Thyroid gland (tissue), 4 donors: Measurements from ENCODE around the gene IL2RA. TPM values are rescaled to one million over a fixed set of nuclear protein-coding genes. Genes with fewer than 3 reads are reported as not detected.

Experiments used
- DNase-seq, 2 donors: peaks; one replicate each; pipeline ENCODE4 v3.0.0-alpha.2; 2019
- H3K27ac ChIP-seq, 3 donors: fragments of 200-600 bp; sonication (generic); 1 replicate in 2 of 3; 2 replicates in 1 of 3; pipeline ENCODE4 v1.5.1; 2016 to 2019; ENCODE audit warnings: mild to moderate bottlenecking in 1 of 3, moderate library complexity in 1 of 3
- H3K27me3 ChIP-seq: fragments of 200-600 bp; sonication (generic); one replicate; pipeline ENCODE4 v1.5.1; 2019
- H3K36me3 ChIP-seq, 2 donors: fragments of 200-600 bp; sonication (generic); one replicate each; pipeline ENCODE4 v1.5.1; 2016 to 2019
- H3K4me1 ChIP-seq, 2 donors: fragments of 200-600 bp; sonication (generic); one replicate each; pipeline ENCODE4 v1.5.1; 2017 to 2019
- H3K4me3 ChIP-seq, 3 donors: fragments of 200-600 bp; sonication (generic); replicated peaks in 1 of 3; 1 replicate in 2 of 3; 2 replicates in 1 of 3; pipeline ENCODE4 v1.5.1; 2016; ENCODE audit warnings: mild to moderate bottlenecking in 1 of 3
- H3K9me3 ChIP-seq: fragments of 200-600 bp; sonication (generic); one replicate; pipeline ENCODE4 v1.5.1; 2017
- CTCF ChIP-seq, 6 experiments: fragments of 200-600 bp in 3 of 6; fragments of 450-650 bp in 3 of 6; sonication (generic) in 3 of 6; IDR thresholded peaks; one replicate each; pipeline ENCODE4 v1.5.1; 2016 to 2019; ENCODE audit warnings: antibody characterized with exemption in 6 of 6, mild to moderate bottlenecking in 2 of 6, inconsistent platforms in 1 of 6, moderate library complexity in 1 of 6
- POLR2A ChIP-seq, 2 donors: fragments of 450-650 bp; IDR thresholded peaks; one replicate each; pipeline ENCODE4 v1.6.1; 2017; ENCODE audit warnings: antibody characterized with exemption in 2 of 2, mild to moderate bottlenecking in 2 of 2, moderate library complexity in 1 of 2
- WGBS, 2 donors: methylation state at CpG; one replicate each; pipeline ENCODE4 v1.1.5; 2017; 5-methylcytosine and 5-hydroxymethylcytosine counted together
- intact Hi-C: fragments of 100-400 bp; cut with DNase I; formaldehyde crosslinking; loops from one replicate; pipeline ENCODE4 v1.15.1; 2023
- total RNA-seq, 4 donors: library from RNA; depleted of rRNA; stranded (reverse); fragments of >200 nt; gene quantifications; one replicate each; pipeline ENCODE4 v1.2.3, GENCODE V29; 2016

Gene IL2RA
- total RNA-seq, 4 donors from 2014 or later: 1.7 to 11.3 (median 2.3) TPM

GRCh38 chr10:6074489-6075301 is 12.5 kb upstream of the IL2RA start:
- Histone ChIP-seq H3K27me3 (no peaks in the 10 kb centered on the region), H3K27ac (no peak overlapping the region), H3K9me3 (no peaks in the 10 kb centered on the region), H3K36me3 (no peaks in the 10 kb centered on the region), H3K4me1 (no peaks in the 10 kb centered on the region), H3K4me3 (no peak overlapping the region)
- no peak for DNase-seq
- TF ChIP-seq POLR2A (IDR thresholded peaks at IDR 0.05) (no peak), CTCF (IDR thresholded peaks at IDR 0.05) (no peak)
- WGBS, 2 donors: 63 to 64% methylated on average over 17 of the region's 17 CpGs
- intact Hi-C loops: no loop called here

GRCh38 chr10:6072215-6072934 is 10.2 kb upstream of the IL2RA start:
- Histone ChIP-seq H3K27me3 (no peaks in the 10 kb centered on the region), H3K9me3 (no peaks in the 10 kb centered on the region), H3K36me3 (no peaks in the 10 kb centered on the region), H3K4me1 (no peaks in the 10 kb centered on the region), H3K27ac (no peak overlapping the region), H3K4me3 (no peak overlapping the region)
- no peak for TF ChIP-seq POLR2A (IDR thresholded peaks at IDR 0.05)
- TF ChIP-seq CTCF (IDR thresholded peaks at IDR 0.05): no peak
- DNase-seq: no peak
- intact Hi-C loops: no loop called here
- WGBS, 2 donors: 77 to 80% methylated on average over 13 of the region's 13 CpGs

GRCh38 chr10:6071181-6072175 is 9.3 kb upstream of the IL2RA start:
- Histone ChIP-seq H3K27ac (no peak overlapping the region), H3K4me3 (no peak overlapping the region), H3K4me1 (no peaks in the 10 kb centered on the region), H3K36me3 (no peaks in the 10 kb centered on the region), H3K27me3 (no peaks in the 10 kb centered on the region), H3K9me3 (no peaks in the 10 kb centered on the region)
- no peak for TF ChIP-seq CTCF (IDR thresholded peaks at IDR 0.05)
- no peak for TF ChIP-seq POLR2A (IDR thresholded peaks at IDR 0.05)
- WGBS, 2 donors: 84 to 88% methylated on average over 10 of the region's 10 CpGs
- intact Hi-C loops: no loop called here
- DNase-seq: no peak

- no peak for DNase-seq
- Histone ChIP-seq H3K27me3 (no peaks in the 10 kb centered on the region), H3K9me3 (no peaks in the 10 kb centered on the region), H3K36me3 (no peaks in the 10 kb centered on the region), H3K4me1 (no peaks in the 10 kb centered on the region), H3K27ac (no peak overlapping the region), H3K4me3 (no peak overlapping the region)
- TF ChIP-seq POLR2A (IDR thresholded peaks at IDR 0.05) (no peak), CTCF (IDR thresholded peaks at IDR 0.05) (no peak)
- intact Hi-C loops: no loop called here
- 95 to 97% methylated on average over 5 of the region's 5 CpGs for WGBS, 2 donors
These were observed 8.5 kb upstream of the IL2RA start for GRCh38 chr10:6070660-6071059.
